H9 (cell line): Measurements from ENCODE around the gene CCDC78. TPM values are rescaled to one million over a fixed set of nuclear protein-coding genes. Genes with fewer than 3 reads are reported as not detected.

Experiments used
- DNase-seq: peaks from one replicate; pipeline ENCODE4 v3.0.0-alpha.2; 2017
- H2AFZ ChIP-seq: one replicate; pipeline ENCODE4 v1.6.1; 2013; ENCODE audit warnings: mild to moderate bottlenecking, low read length, control low read depth, moderate library complexity
- H2AK5ac ChIP-seq: 2 replicates; pipeline ENCODE4 v1.6.1; 2013; ENCODE audit warnings: low read length, control low read depth, mixed read lengths; ENCODE audit not compliant: insufficient read length
- H2BK120ac ChIP-seq: one replicate; pipeline ENCODE4 v1.6.1; 2013; ENCODE audit warnings: low read depth, mild to moderate bottlenecking, low read length, control low read depth, inconsistent platforms; ENCODE audit not compliant: poor library complexity, severe bottlenecking
- H2BK12ac ChIP-seq: 2 replicates; pipeline ENCODE4 v1.6.1; 2013; ENCODE audit warnings: low read length, control low read depth, mixed read lengths, low read depth; ENCODE audit not compliant: insufficient read length
- H2BK15ac ChIP-seq: 2 replicates; pipeline ENCODE4 v1.6.1; 2013; ENCODE audit warnings: low read depth, low read length, control low read depth
- H2BK20ac ChIP-seq: one replicate; pipeline ENCODE4 v1.6.1; 2013; ENCODE audit warnings: low read depth, mild to moderate bottlenecking, low read length, control low read depth, inconsistent platforms; ENCODE audit not compliant: poor library complexity, severe bottlenecking
- H2BK5ac ChIP-seq: 2 replicates; pipeline ENCODE4 v1.6.1; 2013; ENCODE audit warnings: low read length, control low read depth, mixed read lengths; ENCODE audit not compliant: insufficient read length
- H3K14ac ChIP-seq: 2 replicates; pipeline ENCODE4 v1.6.1; 2013; ENCODE audit warnings: low read length, control low read depth; ENCODE audit not compliant: insufficient read depth
- H3K18ac ChIP-seq: 2 replicates; pipeline ENCODE4 v1.6.1; 2013; ENCODE audit warnings: low read depth, mild to moderate bottlenecking, mixed read lengths, low read length, control low read depth; ENCODE audit not compliant: insufficient read length
- H3K23ac ChIP-seq: 2 replicates; pipeline ENCODE4 v1.6.1; 2013; ENCODE audit warnings: low read length, control low read depth, mixed read lengths, low read depth; ENCODE audit not compliant: insufficient read length
- H3K23me2 ChIP-seq: 2 replicates; pipeline ENCODE4 v1.6.1; 2013; ENCODE audit warnings: low read depth, mild to moderate bottlenecking, mixed read lengths, low read length, control low read depth; ENCODE audit not compliant: insufficient read length, poor library complexity, severe bottlenecking
- H3K27ac ChIP-seq: 2 replicates; pipeline ENCODE4 v1.5.1; 2013; ENCODE audit warnings: low read length, control low read depth, mixed read lengths, low read depth; ENCODE audit not compliant: insufficient read length
- H3K27me3 ChIP-seq: 2 replicates; pipeline ENCODE4 v1.6.1; 2013; ENCODE audit warnings: low read length, control low read depth, inconsistent platforms; ENCODE audit not compliant: insufficient read depth
- H3K4ac ChIP-seq: 2 replicates; pipeline ENCODE4 v1.6.1; 2013; ENCODE audit warnings: low read depth, mild to moderate bottlenecking, control low read depth, inconsistent platforms, low read length, moderate library complexity
- H3K4me1 ChIP-seq: 2 replicates; pipeline ENCODE4 v1.6.1; 2013; ENCODE audit warnings: low read length, control low read depth, inconsistent platforms; ENCODE audit not compliant: insufficient read depth
- H3K4me2 ChIP-seq: 2 replicates; pipeline ENCODE4 v1.6.1; 2013; ENCODE audit warnings: low read length, control low read depth, mixed read lengths; ENCODE audit not compliant: insufficient read length, insufficient read depth
- H3K56ac ChIP-seq: 2 replicates; pipeline ENCODE4 v1.6.1; 2013; ENCODE audit warnings: low read depth, mild to moderate bottlenecking, mixed read lengths, low read length, control low read depth; ENCODE audit not compliant: insufficient read length
- H3K79me1 ChIP-seq: 2 replicates; pipeline ENCODE4 v1.6.1; 2013; ENCODE audit warnings: low read depth, mild to moderate bottlenecking, moderate library complexity, low read length, control low read depth, inconsistent platforms; ENCODE audit not compliant: insufficient read depth, poor library complexity, severe bottlenecking
- H3K79me2 ChIP-seq: 2 replicates; pipeline ENCODE4 v1.6.1; 2013; ENCODE audit warnings: low read length, control low read depth, inconsistent platforms; ENCODE audit not compliant: insufficient read depth
- H3K9ac ChIP-seq: 2 replicates; pipeline ENCODE4 v1.6.1; 2013; ENCODE audit warnings: low read length, control low read depth, mixed read lengths; ENCODE audit not compliant: insufficient read length; ENCODE audit errors: extremely low read depth
- H3K9me3 ChIP-seq: one replicate; pipeline ENCODE4 v1.6.1; 2013; ENCODE audit warnings: low read depth, low read length, inconsistent platforms; ENCODE audit not compliant: control insufficient read depth
- H3T11ph ChIP-seq: one replicate; pipeline ENCODE4 v1.6.1; 2013; ENCODE audit warnings: mild to moderate bottlenecking, low read length, control low read depth, inconsistent platforms
- H4K20me1 ChIP-seq: one replicate; pipeline ENCODE4 v1.6.1; 2013; ENCODE audit not compliant: control insufficient read depth, insufficient read length, insufficient read depth
- H4K5ac ChIP-seq: 2 replicates; pipeline ENCODE4 v1.6.1; 2013; ENCODE audit warnings: low read depth, mild to moderate bottlenecking, mixed read lengths, low read length, control low read depth; ENCODE audit not compliant: insufficient read length
- H4K8ac ChIP-seq: replicated peaks from 2 replicates; pipeline ENCODE4 v1.6.1; 2013; ENCODE audit warnings: low read length, control low read depth, mixed read lengths, low read depth; ENCODE audit not compliant: insufficient read length
- H4K91ac ChIP-seq: 2 replicates; pipeline ENCODE4 v1.6.1; 2013; ENCODE audit warnings: low read depth, mild to moderate bottlenecking, moderate library complexity, mixed read lengths, low read length, control low read depth; ENCODE audit not compliant: insufficient read length
- H3K27ac Mint-ChIP-seq, 3 experiments: 2 replicates in 2 of 3; 3 replicates in 1 of 3; pipeline ENCODE4 v1.8.0; 2020 to 2021; ENCODE audit warnings: mixed read lengths in 3 of 3, mild to moderate bottlenecking in 1 of 3, moderate library complexity in 1 of 3
- H3K27me3 Mint-ChIP-seq: 2 replicates; pipeline ENCODE4 v1.8.0; 2021; ENCODE audit warnings: low read depth, mild to moderate bottlenecking, moderate library complexity, mixed read lengths
- H3K36me3 Mint-ChIP-seq, 3 experiments: 2 replicates in 2 of 3; 3 replicates in 1 of 3; pipeline ENCODE4 v1.8.0; 2020 to 2021; ENCODE audit warnings: low read depth in 3 of 3, mixed read lengths in 3 of 3; ENCODE audit not compliant: insufficient read depth in 1 of 3
- H3K4me1 Mint-ChIP-seq, 2 experiments: 2 replicates each; pipeline ENCODE4 v1.8.0; 2020; ENCODE audit warnings: mixed read lengths in 2 of 2
- H3K4me3 Mint-ChIP-seq, 2 experiments: 2 replicates in 1 of 2; 3 replicates in 1 of 2; pipeline ENCODE4 v1.8.0; 2020 to 2021; ENCODE audit warnings: mild to moderate bottlenecking in 2 of 2, mixed read lengths in 2 of 2, moderate library complexity in 1 of 2
- H3K9me3 Mint-ChIP-seq, 2 experiments: 2 replicates in 1 of 2; 3 replicates in 1 of 2; pipeline ENCODE4 v1.8.0; 2020; ENCODE audit warnings: mild to moderate bottlenecking in 2 of 2, mixed read lengths in 2 of 2, moderate library complexity in 1 of 2
- CTCF ChIP-seq: fragments of 200-600 bp; sonication (generic); conservative IDR thresholded peaks from 3 replicates; pipeline ENCODE4 v1.8.0; 2021; ENCODE audit warnings: antibody characterized with exemption, mild to moderate bottlenecking
- WGBS: extraction: QIAGEN DNeasy Blood & Tissue Kit; methylation state at CpG from one replicate; pipeline ENCODE4 v1.1.7; 2013; ENCODE audit warnings: missing lambda C conversion rate, low lambda C conversion rate, mixed read lengths; ENCODE audit not compliant: insufficient read length; ENCODE audit errors: extremely low coverage; 5-methylcytosine and 5-hydroxymethylcytosine counted together
- total RNA-seq: library from RNA; stranded (reverse); gene quantifications from 2 replicates; pipeline ENCODE4 v1.2.1, GENCODE V29; 2021

The CCDC78 gene
- total RNA-seq, 1 experiment from 2014 or later: 12.1 TPM

- no peak overlapping the region for H2BK120ac ChIP-seq
- no peaks in the 10 kb centered on the region for H3K79me2 ChIP-seq
- H3K4me2 ChIP-seq: peak overlapping the region; percentile 56
- no peak overlapping the region for H4K8ac ChIP-seq
- H4K5ac ChIP-seq: no peak overlapping the region
- H4K91ac ChIP-seq: no peak overlapping the region
- no peaks in the 10 kb centered on the region; a peak in 1 of 5 replicates for H3K9me3 Mint-ChIP-seq
- no peak overlapping the region for H2BK12ac ChIP-seq
- H2BK15ac ChIP-seq: no peak overlapping the region; the same call in 1 of the 2 replicates
- no peak overlapping the region for H2BK5ac ChIP-seq
- H2AK5ac ChIP-seq: no peak overlapping the region
- no CpG with 5 or more reads among the region's 37 CpGs for WGBS
- no peak overlapping the region for H3T11ph ChIP-seq
- H3K27ac ChIP-seq: no peak overlapping the region
- peaks cover 76% of the 10 kb centered on the region for H3K27me3 Mint-ChIP-seq
- H3K23me2 ChIP-seq: peaks cover 27% of the 10 kb centered on the region
- H2BK20ac ChIP-seq: no peak overlapping the region
- H3K23ac ChIP-seq: no peak overlapping the region
- no peak overlapping the region for H3K9ac ChIP-seq
- H3K36me3 Mint-ChIP-seq: no peaks in the 10 kb centered on the region
- H3K4me3 Mint-ChIP-seq: peak overlapping the region; percentile 24 to 72
- no peaks in the 10 kb centered on the region for H3K79me1 ChIP-seq
- H3K14ac ChIP-seq: no peak overlapping the region
- peaks cover 11% of the 10 kb centered on the region; the same call in 1 of the 2 replicates for H3K27me3 ChIP-seq
- no peak overlapping the region for H2AFZ ChIP-seq
- no peaks in the 10 kb centered on the region for H4K20me1 ChIP-seq
- TF ChIP-seq CTCF: no peak
- no peak overlapping the region for H3K4ac ChIP-seq
- no peak overlapping the region for H3K27ac Mint-ChIP-seq
- no peaks in the 10 kb centered on the region for H3K4me1 ChIP-seq
- H3K18ac ChIP-seq: no peak overlapping the region
- H3K56ac ChIP-seq: no peak overlapping the region
- no peak for DNase-seq
- no peaks in the 10 kb centered on the region for H3K9me3 ChIP-seq
- H3K4me1 Mint-ChIP-seq: peaks cover 0 to 16% of the 10 kb centered on the region in 2 experiments; a peak in 3 of 4 replicates
These were observed 32.5 kb downstream of the CCDC78 start for GRCh38 chr16:693766-694165.
